Fibroblast of skin of back (primary cell): Measurements from ENCODE around the gene TNPO1.

Source experiments
- DNase-seq: peaks from one replicate; pipeline ENCODE4 v3.0.0-alpha.2; 2013

TNPO1 gene

GRCh38 chr5:72818866-72819534, 2.5 kb downstream of the TNPO1 start:
- DNase-seq: peak; percentile 66

DNA sequence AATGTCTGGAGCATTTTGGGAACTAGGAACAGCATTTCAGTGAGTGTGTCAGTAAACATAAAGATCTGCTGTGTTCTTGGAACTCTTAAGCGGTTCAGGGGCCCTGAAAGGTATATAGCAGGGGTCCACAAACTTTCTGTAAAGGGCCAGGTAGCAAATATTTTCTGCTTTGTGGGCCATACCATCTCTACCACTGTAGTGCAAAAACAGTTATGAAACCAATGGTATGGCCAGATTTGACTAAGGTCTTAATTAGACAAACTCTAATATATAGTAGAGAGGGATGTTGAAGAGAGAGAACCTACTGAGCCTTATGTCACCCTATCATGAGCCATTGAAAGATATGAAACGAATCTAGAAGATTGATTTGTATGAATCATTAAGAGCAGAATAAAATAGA, 5.3 kb downstream of the TNPO1 start:
- DNase-seq: no peak

- no peak for DNase-seq
Observed at GRCh38 chr5:72822944-72823343, 6.5 kb downstream of the TNPO1 start.

DNA sequence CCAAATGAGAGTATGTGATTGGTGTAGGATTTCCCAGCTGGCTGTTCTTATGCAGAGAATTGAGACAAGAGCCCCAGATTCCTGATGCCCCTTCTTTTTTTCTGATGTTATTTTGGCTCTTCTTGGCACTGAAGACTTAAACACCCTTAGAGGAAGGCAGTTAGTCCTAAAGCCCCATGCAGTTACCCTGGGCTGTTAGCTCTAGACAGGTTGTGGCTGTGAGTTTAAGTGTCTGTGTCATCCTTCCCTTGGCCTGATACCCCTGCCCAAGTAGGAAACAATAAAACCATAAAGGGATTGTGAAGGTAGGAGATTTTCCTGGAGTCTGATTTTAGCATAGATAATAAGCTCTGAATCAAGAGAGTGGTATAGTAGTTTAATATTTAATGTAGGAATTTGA, 13.2 kb downstream of the TNPO1 start:
- no peak for DNase-seq

DNA sequence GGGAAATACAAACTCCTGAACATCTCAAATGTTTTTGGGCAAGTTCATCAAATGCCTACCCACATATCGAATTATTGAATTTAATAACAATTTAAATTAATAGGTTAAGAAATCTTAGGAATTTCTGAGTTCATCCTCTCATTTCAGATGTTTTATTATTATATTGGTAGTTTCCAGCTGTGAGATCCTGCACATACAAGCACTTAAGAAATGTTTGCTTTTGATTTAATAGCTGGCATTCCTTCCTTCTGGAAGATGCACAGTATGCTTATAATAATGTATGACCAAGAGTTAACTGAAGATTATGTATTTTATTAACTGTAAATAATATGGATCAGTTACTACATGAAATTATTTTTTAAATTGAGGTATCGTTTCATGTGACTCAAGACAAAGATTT, 13.9 kb downstream of the TNPO1 start:
- peak; percentile 38 for DNase-seq

- DNase-seq: no peak
Observed at GRCh38 chr5:72831685-72832084, 15.2 kb downstream of the TNPO1 start.

- no peak for DNase-seq
Observed at GRCh38 chr5:72834924-72835323, 18.5 kb downstream of the TNPO1 start.

- no peak for DNase-seq
Observed at GRCh38 chr5:72835633-72836032, 19.2 kb downstream of the TNPO1 start.

DNA sequence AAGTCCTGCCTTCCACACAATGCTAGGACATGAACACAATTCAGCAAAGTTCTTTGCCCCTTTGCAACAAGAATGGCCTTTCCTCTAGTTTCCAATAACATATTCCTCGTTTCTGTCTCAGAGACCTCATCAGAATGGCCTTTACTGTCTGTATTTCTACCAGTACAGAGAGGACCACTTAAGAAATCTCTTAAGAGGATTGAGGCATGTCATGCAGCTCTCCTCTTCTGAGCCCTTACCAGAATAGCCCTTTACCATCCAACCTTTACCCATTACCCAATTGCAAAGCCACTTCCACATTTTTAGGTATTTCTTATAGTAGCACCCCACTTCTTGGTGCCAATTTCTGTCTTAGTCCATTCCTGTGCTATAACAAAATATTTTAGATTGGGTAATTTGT, 20.3 kb downstream of the TNPO1 start:
- no peak for DNase-seq

DNA sequence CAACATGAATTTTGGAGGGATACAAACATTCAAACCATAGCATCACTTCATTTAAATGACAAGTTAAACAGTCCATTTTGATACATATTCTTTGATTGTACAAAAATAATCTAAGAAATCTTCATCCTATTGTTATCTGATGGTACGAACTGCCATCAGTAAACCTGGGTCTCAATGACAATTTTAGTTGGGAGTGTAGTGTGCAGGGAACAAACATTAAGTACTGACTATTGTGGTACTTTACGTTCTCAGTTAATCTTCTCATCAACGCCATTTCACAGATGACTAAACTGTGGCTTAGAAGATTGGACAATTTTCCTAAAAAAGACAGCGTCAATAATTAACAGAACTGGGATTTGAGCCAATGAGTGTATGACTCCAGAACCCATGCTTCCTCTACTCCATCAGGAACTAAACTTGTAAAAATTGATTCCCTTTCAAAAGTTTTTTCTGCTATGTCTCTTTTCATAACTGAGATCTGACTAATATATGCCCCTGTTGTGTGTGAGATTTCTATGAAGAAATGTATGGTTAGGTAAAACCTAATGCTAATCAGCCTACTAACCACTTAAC, 21.1 kb downstream of the TNPO1 start:
- no peak for DNase-seq

GRCh38 chr5:72840041-72840440, 23.6 kb downstream of the TNPO1 start:
- DNase-seq: no peak

DNA sequence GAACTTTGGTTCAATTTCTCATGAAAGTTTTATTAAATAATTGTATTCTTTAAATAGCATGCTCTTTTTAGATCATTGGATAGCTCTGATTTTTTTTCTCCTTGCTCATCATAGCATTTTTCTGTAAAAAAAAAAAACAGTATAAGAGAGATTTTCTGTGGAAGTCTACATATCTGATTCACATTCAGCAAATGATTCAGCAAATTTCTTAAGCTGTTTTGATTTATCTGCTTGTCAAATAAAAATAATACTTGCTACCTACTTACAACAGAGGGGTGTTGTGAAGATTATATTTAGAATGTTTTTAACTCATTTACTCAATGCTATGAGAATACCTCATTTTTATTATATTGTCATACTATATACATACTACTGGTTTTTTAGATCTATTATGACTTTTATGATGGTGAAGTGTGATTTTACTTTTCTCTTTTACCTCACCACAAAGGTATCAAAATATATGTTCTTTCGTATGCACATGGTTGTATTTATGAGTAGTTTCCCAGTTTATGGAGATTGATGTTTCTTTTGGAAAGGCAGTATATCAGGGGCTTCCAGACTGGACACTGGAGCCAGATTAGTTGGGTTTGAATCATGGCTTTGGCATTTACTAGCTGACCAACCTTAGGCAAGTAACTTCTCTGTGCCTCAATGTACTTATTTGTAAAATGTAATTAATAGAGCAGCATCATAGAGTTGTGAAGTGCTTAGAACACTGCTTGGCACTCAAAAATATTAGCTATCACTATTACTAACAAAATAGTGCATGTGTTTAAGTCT, 25.5 kb downstream of the TNPO1 start:
- DNase-seq: peak; percentile 66

- DNase-seq: peak; percentile 84
Observed at GRCh38 chr5:72842816-72843215, 26.4 kb downstream of the TNPO1 start.

- DNase-seq: no peak
Observed at GRCh38 chr5:72844218-72844603, 27.8 kb downstream of the TNPO1 start.

- DNase-seq: peak; percentile 27
Observed at GRCh38 chr5:72845889-72846288, 29.4 kb downstream of the TNPO1 start.

- no peak for DNase-seq
Observed at GRCh38 chr5:72846483-72846882, 30.0 kb downstream of the TNPO1 start.

DNA sequence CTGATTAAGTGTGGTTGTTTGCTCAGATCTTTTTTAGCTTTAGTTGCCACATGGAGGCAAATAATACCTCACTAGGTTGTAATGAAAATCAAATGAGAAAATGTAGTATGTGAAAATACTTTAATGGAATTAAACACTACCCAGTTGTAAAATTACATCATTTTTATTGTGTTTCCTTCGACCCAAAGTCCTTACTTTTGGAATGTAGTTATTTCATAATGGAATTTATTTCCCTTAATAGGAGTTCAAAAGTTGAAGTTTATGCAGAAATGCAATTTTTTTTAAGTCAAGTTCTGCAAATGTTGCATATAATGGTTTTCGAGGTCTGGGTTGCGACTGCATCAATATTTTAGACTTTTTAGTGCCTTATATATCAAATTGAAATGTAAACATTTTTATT, 31.0 kb downstream of the TNPO1 start:
- DNase-seq: peak; percentile 28

GRCh38 chr5:72847989-72848473, 31.6 kb downstream of the TNPO1 start:
- DNase-seq: peak; percentile 95

- DNase-seq: peak; percentile 45
Observed at GRCh38 chr5:72848474-72849428, 32.3 kb downstream of the TNPO1 start.

DNA sequence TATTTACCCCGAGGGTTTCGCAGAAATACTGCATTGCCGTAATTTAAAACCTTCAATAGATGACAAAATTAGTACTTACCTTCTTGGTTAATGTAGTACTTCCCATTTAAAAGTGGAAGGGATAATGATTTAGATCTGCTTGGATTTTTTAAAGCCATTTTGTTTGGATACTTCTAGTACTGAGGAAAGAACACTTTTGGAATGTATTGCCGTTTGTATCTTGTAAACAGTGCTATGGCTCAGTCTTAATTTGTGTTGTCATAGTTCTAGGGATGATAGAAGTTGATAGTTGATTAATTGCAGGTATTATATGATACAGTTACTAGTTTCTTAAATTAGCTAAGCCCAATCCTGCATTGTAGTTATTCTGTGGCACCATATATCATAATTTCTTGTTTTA, 33.1 kb downstream of the TNPO1 start:
- no peak for DNase-seq

DNA sequence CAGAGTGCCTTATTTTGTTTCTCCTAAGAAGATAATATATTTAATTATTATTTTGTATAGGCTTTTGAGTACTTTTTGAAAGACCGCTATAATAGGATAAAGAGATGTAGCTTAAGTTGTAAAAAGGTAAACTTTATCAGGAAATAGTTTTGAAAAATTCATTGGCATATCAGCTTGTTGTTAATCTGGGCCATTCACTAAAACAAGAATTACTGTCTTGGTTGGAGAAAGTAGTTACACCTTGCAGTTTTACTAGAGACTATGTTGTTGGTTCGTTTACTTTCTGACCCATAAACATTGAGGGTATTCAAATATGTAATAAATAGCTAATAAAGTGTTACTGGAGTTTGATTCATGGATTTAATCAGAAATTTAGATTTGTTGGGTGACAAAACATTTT, 33.7 kb downstream of the TNPO1 start:
- no peak for DNase-seq

GRCh38 chr5:72852356-72852755, 35.9 kb downstream of the TNPO1 start:
- no peak for DNase-seq

DNA sequence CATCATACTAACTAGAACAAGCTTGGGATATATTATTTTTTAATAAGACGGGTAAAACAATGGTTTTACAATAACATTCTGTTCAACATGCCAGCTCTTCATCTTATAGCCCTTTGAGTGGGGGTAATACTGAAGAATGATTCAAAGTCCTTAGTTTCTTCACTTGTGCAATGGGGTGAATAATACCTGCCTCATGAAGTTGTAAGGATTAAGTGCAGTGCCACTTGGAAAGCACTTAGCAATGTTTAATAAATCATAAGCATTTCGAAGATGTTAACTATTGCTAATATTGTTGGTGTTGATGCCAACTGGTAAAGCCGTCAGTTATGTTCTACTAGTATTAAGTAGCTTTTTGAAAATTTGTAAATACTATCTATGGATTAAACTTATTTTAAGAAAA, 38.0 kb downstream of the TNPO1 start:
- DNase-seq: no peak
